OCI-LY7 (cell line): Measurements from ENCODE around the gene CD52.

Experiments used
- EZH2phosphoT487 ChIP-seq: fragments of 200-600 bp; sonication (generic); IDR thresholded peaks from 2 replicates; pipeline ENCODE4 v1.6.1; 2018; ENCODE audit warnings: low read depth, borderline replicate concordance, mild to moderate bottlenecking, mixed run types, antibody characterized with exemption, low read length, moderate library complexity, mixed read lengths
- TF ChIP-seq, protein P1 (sequence below): fragments of 200-600 bp; sonication (generic); conservative IDR thresholded peaks from 2 replicates; pipeline ENCODE4 v1.5.1; 2014; ENCODE audit warnings: mild to moderate bottlenecking, antibody characterized with exemption, low read length, moderate library complexity, mixed read lengths

DNA sequence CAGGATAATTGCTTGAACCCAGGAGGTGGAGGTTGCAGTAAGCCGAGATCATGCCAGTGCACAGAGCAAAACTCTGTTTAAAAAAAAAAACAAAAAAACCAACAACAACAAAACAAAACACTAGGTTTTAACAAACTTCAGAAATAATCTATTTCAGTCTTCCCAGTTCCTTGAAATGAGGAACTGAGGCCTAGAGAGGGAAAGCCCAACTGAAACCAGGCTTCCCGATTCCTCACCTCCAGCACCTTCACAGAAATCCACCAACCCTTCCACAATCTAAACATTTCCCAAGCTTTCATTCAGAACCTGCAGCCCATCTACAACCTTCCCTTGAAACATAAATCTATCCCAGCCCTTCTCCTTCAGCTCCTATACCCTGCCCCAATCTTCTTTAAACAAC is 612 bp upstream of the CD52 start:
- TF ChIP-seq, protein P1, sequence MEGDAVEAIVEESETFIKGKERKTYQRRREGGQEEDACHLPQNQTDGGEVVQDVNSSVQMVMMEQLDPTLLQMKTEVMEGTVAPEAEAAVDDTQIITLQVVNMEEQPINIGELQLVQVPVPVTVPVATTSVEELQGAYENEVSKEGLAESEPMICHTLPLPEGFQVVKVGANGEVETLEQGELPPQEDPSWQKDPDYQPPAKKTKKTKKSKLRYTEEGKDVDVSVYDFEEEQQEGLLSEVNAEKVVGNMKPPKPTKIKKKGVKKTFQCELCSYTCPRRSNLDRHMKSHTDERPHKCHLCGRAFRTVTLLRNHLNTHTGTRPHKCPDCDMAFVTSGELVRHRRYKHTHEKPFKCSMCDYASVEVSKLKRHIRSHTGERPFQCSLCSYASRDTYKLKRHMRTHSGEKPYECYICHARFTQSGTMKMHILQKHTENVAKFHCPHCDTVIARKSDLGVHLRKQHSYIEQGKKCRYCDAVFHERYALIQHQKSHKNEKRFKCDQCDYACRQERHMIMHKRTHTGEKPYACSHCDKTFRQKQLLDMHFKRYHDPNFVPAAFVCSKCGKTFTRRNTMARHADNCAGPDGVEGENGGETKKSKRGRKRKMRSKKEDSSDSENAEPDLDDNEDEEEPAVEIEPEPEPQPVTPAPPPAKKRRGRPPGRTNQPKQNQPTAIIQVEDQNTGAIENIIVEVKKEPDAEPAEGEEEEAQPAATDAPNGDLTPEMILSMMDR: no peak
- no peak for TF ChIP-seq EZH2phosphoT487
